ENCODE measurements around the gene HPX. TPM values are rescaled to one million over a fixed set of nuclear protein-coding genes. Genes with fewer than 3 reads are reported as not detected.

The HPX gene
- total RNA-seq, 2 donors from 2014 or later = 3.9 to 6.0 TPM

DNA sequence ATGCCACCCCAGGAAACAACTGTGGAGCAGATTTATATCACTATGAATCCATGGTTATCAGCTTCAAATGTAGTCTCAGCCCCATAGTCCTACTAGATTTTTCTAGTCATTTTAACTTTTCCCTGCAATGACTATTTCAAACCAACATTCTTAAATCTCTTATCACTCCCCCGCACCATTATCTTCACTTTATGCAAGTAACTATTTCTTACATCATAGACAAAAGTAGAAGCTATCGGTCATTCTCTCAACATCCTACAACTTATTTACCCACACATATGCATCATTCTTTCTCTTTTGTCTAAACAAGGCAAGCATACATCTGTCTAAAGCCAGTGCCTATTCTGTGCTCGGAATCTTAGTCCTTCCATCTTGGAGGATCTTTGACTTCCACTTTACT is 44.9 kb upstream of the HPX start:
- Mint-ChIP-seq H3K4me3 (no peak overlapping the region), H3K27me3 (ENCODE audit: insufficient read depth) (no peaks in the 10 kb centered on the region), H3K36me3 (ENCODE audit: low read depth) (peaks cover 21% of the 10 kb centered on the region), H3K4me1 (peaks cover 7% of the 10 kb centered on the region), H3K27ac (no peak overlapping the region), H3K9me3 (no peaks in the 10 kb centered on the region)
- Histone ChIP-seq H3K27ac (ENCODE audit: low read depth, low read length) (no peak overlapping the region), H3K9me3 (ENCODE audit: control insufficient read depth, low read length) (no peaks in the 10 kb centered on the region), H3K36me3 (ENCODE audit: control insufficient read depth, insufficient read depth, low read length) (peaks cover 51% of the 10 kb centered on the region), H3K4me1 (ENCODE audit: control insufficient read depth, insufficient read depth, low read length) (peaks cover 7% of the 10 kb centered on the region), H3K9ac (ENCODE audit: extremely low read depth, low read length, poor library complexity, severe bottlenecking) (no peak overlapping the region), H3K4me3 (ENCODE audit: low read length) (no peak overlapping the region), H3K27me3 (ENCODE audit: control insufficient read depth, insufficient read depth, low read length, poor library complexity, severe bottlenecking) (no peaks in the 10 kb centered on the region)
- TF ChIP-seq, protein P1, sequence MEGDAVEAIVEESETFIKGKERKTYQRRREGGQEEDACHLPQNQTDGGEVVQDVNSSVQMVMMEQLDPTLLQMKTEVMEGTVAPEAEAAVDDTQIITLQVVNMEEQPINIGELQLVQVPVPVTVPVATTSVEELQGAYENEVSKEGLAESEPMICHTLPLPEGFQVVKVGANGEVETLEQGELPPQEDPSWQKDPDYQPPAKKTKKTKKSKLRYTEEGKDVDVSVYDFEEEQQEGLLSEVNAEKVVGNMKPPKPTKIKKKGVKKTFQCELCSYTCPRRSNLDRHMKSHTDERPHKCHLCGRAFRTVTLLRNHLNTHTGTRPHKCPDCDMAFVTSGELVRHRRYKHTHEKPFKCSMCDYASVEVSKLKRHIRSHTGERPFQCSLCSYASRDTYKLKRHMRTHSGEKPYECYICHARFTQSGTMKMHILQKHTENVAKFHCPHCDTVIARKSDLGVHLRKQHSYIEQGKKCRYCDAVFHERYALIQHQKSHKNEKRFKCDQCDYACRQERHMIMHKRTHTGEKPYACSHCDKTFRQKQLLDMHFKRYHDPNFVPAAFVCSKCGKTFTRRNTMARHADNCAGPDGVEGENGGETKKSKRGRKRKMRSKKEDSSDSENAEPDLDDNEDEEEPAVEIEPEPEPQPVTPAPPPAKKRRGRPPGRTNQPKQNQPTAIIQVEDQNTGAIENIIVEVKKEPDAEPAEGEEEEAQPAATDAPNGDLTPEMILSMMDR (conservative IDR thresholded peaks at IDR 0.05) = no peak
- WGBS, 2 experiments (ENCODE audit: insufficient coverage in 1 of 2, insufficient read length in 1 of 2) = 96 to 97% methylated on average over 3 of the region's 3 CpGs
- DNase-seq = no peak

DNA sequence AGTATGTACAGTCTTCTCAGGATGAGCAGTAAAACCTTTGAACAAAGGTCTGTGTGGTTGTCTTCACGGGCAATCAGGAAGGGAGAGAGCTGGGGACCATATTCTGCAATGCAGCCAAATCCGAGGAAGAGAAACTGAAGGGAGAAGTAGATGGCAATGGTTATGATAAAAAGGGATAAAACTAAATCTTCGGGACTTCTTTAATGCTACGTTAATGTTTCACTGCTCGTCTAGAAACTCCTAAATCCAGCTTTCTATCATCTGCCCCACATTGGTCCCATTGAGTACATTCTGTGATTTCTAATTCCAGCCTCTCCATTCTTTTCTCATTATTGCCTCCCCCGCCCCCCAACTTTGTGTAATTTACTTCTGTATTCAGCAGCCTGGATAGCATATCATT is 42.2 kb upstream of the HPX start:
- Histone ChIP-seq H3K27ac (ENCODE audit: low read depth, low read length) (no peak overlapping the region), H3K9ac (ENCODE audit: extremely low read depth, low read length, poor library complexity, severe bottlenecking) (no peak overlapping the region), H3K4me3 (ENCODE audit: low read length) (no peak overlapping the region), H3K9me3 (ENCODE audit: control insufficient read depth, low read length) (no peaks in the 10 kb centered on the region), H3K36me3 (ENCODE audit: control insufficient read depth, insufficient read depth, low read length) (peaks cover 60% of the 10 kb centered on the region), H3K4me1 (ENCODE audit: control insufficient read depth, insufficient read depth, low read length) (peaks cover 7% of the 10 kb centered on the region), H3K27me3 (ENCODE audit: control insufficient read depth, insufficient read depth, low read length, poor library complexity, severe bottlenecking) (no peaks in the 10 kb centered on the region)
- peaks cover 13% of the 10 kb centered on the region for H3K4me1 Mint-ChIP-seq
- peaks cover 35% of the 10 kb centered on the region for H3K36me3 Mint-ChIP-seq (ENCODE audit: low read depth)
- no peaks in the 10 kb centered on the region for H3K27me3 Mint-ChIP-seq (ENCODE audit: insufficient read depth)
- TF ChIP-seq, protein P1 (conservative IDR thresholded peaks at IDR 0.05) = no peak
- 93 to 98% methylated on average over 6 of the region's 6 CpGs for WGBS, 2 experiments (ENCODE audit: insufficient coverage in 1 of 2, insufficient read length in 1 of 2)
- peak overlapping the region; percentile 94 for H3K4me3 Mint-ChIP-seq
- H3K27ac Mint-ChIP-seq = peak overlapping the region; percentile 78
- DNase-seq = no peak
- no peaks in the 10 kb centered on the region for H3K9me3 Mint-ChIP-seq

DNA sequence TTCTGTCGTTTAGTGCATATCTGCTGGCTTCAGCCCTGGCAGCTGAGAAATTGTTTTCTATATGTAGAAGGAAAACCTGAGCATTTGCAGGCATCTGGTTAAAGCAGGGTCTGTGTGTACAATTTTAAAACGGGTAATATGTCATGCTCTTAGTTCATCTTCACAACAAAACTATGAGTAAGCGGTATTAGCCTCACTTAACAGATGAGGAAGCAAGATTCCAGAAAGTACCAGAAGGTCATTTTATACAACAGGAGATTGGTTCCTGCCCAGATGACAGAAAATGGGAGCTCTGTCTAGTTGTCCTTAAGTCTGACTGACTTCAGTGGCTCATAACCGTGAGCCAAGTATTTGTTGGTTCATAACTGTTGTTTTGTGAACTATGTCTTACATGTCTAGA is 41.7 kb upstream of the HPX start:
- H3K4me1 ChIP-seq (ENCODE audit: control insufficient read depth, insufficient read depth, low read length) = peaks cover 7% of the 10 kb centered on the region
- no peak overlapping the region for H3K27ac ChIP-seq (ENCODE audit: low read depth, low read length)
- peaks cover 60% of the 10 kb centered on the region for H3K36me3 ChIP-seq (ENCODE audit: control insufficient read depth, insufficient read depth, low read length)
- H3K9ac ChIP-seq (ENCODE audit: extremely low read depth, low read length, poor library complexity, severe bottlenecking) = peak overlapping the region; percentile 98
- H3K4me3 ChIP-seq (ENCODE audit: low read length) = peak overlapping the region; percentile 97
- TF ChIP-seq, protein P1 (conservative IDR thresholded peaks at IDR 0.05) = no peak
- Mint-ChIP-seq H3K27ac (peak overlapping the region; percentile 78), H3K27me3 (ENCODE audit: insufficient read depth) (no peaks in the 10 kb centered on the region), H3K36me3 (ENCODE audit: low read depth) (peaks cover 41% of the 10 kb centered on the region), H3K4me1 (peaks cover 13% of the 10 kb centered on the region), H3K4me3 (peak overlapping the region; percentile 94), H3K9me3 (no peaks in the 10 kb centered on the region)
- 92 to 95% methylated on average over 3 to 4 of the region's 4 CpGs for WGBS, 2 experiments (ENCODE audit: insufficient coverage in 1 of 2, insufficient read length in 1 of 2)
- H3K9me3 ChIP-seq (ENCODE audit: control insufficient read depth, low read length) = no peaks in the 10 kb centered on the region
- DNase-seq = no peak
- H3K27me3 ChIP-seq (ENCODE audit: control insufficient read depth, insufficient read depth, low read length, poor library complexity, severe bottlenecking) = no peaks in the 10 kb centered on the region

Measured in endodermal cell (in vitro differentiated cells).